Stimulated activated CD8-positive, alpha-beta memory T cell treated with anti-CD3 and anti-CD28 coated beads, Interleukin-2, amount 100 ng/mL, for 48 hours (primary cell): Measurements from ENCODE around the gene RAMP3.

Experiments
- DNase-seq, 2 donors: peaks; one replicate each; pipeline ENCODE4 v3.0.0-alpha.2; 2020; ENCODE audit warnings: low read depth in 2 of 2

The RAMP3 gene

GRCh38 chr7:45179666-45180065 is 22.1 kb downstream of the RAMP3 start:
- no peak for DNase-seq

GRCh38 chr7:45180084-45180986 is 22.7 kb downstream of the RAMP3 start:
- DNase-seq: no peak

GRCh38 chr7:45181286-45181960 is 23.8 kb downstream of the RAMP3 start:
- no peak for DNase-seq

GRCh38 chr7:45181991-45182855 is 24.6 kb downstream of the RAMP3 start:
- DNase-seq: no peak

- no peak for DNase-seq
These were observed 25.5 kb downstream of the RAMP3 start for GRCh38 chr7:45182856-45183710.

- DNase-seq: no peak
These were observed 26.2 kb downstream of the RAMP3 start for GRCh38 chr7:45183711-45184210.

- no peak for DNase-seq
These were observed 26.9 kb downstream of the RAMP3 start for GRCh38 chr7:45184326-45185027.

- DNase-seq: no peak
These were observed 27.7 kb downstream of the RAMP3 start for GRCh38 chr7:45185028-45185863.

GRCh38 chr7:45185864-45186250 is 28.3 kb downstream of the RAMP3 start:
- no peak for DNase-seq

GRCh38 chr7:45186261-45186813 is 28.7 kb downstream of the RAMP3 start:
- DNase-seq: no peak

- no peak for DNase-seq
These were observed 29.7 kb downstream of the RAMP3 start for GRCh38 chr7:45187089-45187945.

- no peak for DNase-seq
These were observed 30.4 kb downstream of the RAMP3 start for GRCh38 chr7:45187946-45188411.

GRCh38 chr7:45188736-45189135 is 31.1 kb downstream of the RAMP3 start:
- DNase-seq: no peak

- DNase-seq: no peak
These were observed 31.8 kb downstream of the RAMP3 start for GRCh38 chr7:45189151-45189970.

GRCh38 chr7:45190406-45191165 is 33.0 kb downstream of the RAMP3 start:
- no peak for DNase-seq

GRCh38 chr7:45191396-45191795 is 33.8 kb downstream of the RAMP3 start:
- no peak for DNase-seq
